Measurements from ENCODE around the gene P3H1. TPM values are rescaled to one million over a fixed set of nuclear protein-coding genes. Genes with fewer than 3 reads are reported as not detected.

The P3H1 gene
- total RNA-seq, 1 donor from 2014 or later, result 24.4 TPM

DNA sequence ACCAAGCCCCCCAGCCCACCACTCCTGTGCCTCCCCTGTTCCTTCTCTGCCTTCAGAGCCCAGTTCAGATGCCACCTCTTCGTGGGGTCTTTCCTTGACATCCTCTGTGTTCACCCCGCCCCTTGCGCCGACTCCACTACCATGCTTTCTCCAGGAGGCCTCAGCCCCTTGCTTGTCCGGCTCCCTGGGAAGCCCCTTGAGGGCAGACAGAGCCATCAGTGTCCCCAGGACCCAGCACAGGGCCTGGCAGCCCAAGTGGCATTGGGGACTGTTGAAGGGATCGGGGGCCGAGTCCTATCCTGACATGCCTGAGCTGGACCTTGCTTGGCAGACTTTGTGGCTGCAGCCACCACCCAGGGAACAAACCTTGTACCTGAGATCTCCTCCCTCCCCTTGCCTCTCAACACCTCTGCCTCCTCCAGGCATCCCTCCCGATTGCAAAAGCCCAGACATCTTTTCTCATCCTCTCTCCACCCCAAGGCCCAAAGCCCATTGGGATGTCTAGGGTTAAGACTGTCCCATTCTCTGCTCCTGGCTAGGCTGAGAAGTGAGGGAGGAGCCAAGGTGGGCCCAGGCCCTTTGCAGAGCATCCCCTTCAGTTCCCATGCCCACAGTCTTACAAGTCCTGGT, 30.1 kb downstream of the P3H1 start:
- Histone ChIP-seq H3K4me3 (no peak overlapping the region), H3K27me3 (ENCODE audit: low read depth) (no peaks in the 10 kb centered on the region), H3K27ac (no peak overlapping the region), H3K36me3 (no peaks in the 10 kb centered on the region), H3K4me1 (no peaks in the 10 kb centered on the region), H3K9me3 (no peaks in the 10 kb centered on the region)
- TF ChIP-seq, protein P1, sequence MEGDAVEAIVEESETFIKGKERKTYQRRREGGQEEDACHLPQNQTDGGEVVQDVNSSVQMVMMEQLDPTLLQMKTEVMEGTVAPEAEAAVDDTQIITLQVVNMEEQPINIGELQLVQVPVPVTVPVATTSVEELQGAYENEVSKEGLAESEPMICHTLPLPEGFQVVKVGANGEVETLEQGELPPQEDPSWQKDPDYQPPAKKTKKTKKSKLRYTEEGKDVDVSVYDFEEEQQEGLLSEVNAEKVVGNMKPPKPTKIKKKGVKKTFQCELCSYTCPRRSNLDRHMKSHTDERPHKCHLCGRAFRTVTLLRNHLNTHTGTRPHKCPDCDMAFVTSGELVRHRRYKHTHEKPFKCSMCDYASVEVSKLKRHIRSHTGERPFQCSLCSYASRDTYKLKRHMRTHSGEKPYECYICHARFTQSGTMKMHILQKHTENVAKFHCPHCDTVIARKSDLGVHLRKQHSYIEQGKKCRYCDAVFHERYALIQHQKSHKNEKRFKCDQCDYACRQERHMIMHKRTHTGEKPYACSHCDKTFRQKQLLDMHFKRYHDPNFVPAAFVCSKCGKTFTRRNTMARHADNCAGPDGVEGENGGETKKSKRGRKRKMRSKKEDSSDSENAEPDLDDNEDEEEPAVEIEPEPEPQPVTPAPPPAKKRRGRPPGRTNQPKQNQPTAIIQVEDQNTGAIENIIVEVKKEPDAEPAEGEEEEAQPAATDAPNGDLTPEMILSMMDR (IDR thresholded peaks at IDR 0.05), result no peak
- ATAC-seq, result no peak
- intact Hi-C loops (cut with DNase I), result no loop called here
- no peak for DNase-seq

DNA sequence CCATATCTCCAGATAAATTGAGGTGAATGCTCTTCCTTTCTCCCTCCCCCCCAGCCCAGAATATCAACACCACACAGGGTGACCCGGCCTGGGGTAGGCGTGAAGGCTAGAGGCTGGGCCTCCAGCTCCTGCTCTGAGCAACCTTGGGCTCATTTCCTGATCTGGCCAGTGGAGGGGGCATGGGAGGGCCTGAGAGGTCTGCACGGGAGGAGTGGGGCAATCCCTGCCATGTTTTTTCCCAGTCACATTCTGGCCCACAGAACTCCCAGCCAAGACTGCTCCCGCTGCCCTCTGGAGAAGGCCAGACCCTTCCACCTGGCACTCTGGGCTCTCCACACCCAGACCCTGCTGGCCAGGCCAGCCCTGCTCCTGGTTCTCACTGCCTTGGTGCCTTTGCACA, 30.7 kb downstream of the P3H1 start:
- Histone ChIP-seq H3K4me3 (no peak overlapping the region), H3K27ac (no peak overlapping the region), H3K9me3 (no peaks in the 10 kb centered on the region), H3K4me1 (no peaks in the 10 kb centered on the region), H3K36me3 (no peaks in the 10 kb centered on the region), H3K27me3 (ENCODE audit: low read depth) (no peaks in the 10 kb centered on the region)
- peak; percentile 38 to 59 for ATAC-seq
- intact Hi-C loops (cut with DNase I), result no loop called here
- no peak for DNase-seq
- TF ChIP-seq, protein P1 (IDR thresholded peaks at IDR 0.05), result no peak

DNA sequence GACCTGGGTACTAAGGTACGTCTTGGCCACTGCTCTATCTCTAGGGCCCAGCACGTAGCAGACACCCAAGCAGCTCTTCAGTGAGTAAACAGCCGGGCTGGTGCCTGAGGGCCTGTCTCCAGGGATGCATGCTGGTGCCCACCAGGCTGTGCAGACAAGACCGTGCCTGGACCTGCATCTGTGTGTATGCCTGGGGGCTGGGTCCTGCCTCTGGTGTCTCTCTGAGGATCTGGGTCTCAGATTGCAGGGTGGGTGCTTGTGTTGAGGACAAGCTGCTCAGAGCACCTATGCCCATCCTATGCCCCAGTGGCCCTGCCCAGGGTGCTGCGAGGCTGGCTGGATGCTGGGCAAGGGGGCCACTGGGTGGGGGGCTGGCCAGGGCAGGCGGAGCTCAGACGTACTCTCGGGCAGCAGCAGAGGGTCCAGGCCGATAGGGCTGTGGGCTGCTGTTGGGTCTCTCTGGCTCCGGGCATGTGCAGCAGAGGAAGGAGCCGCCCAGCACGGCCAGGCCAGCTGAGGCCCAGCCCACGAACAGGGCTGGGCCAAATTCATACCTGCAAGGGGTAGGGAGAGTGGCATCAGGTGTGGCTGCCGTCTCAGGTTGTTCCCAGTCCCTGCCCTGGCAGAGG, 31.2 kb downstream of the P3H1 start:
- H3K36me3 ChIP-seq, result no peaks in the 10 kb centered on the region
- no peaks in the 10 kb centered on the region for H3K4me1 ChIP-seq
- intact Hi-C loops (cut with DNase I), result no loop called here
- H3K4me3 ChIP-seq, result no peak overlapping the region
- DNase-seq, result no peak
- no peaks in the 10 kb centered on the region for H3K27me3 ChIP-seq (ENCODE audit: low read depth)
- H3K27ac ChIP-seq, result no peak overlapping the region
- no peak for ATAC-seq
- TF ChIP-seq, protein P1 (IDR thresholded peaks at IDR 0.05), result no peak
- no peaks in the 10 kb centered on the region for H3K9me3 ChIP-seq

DNA sequence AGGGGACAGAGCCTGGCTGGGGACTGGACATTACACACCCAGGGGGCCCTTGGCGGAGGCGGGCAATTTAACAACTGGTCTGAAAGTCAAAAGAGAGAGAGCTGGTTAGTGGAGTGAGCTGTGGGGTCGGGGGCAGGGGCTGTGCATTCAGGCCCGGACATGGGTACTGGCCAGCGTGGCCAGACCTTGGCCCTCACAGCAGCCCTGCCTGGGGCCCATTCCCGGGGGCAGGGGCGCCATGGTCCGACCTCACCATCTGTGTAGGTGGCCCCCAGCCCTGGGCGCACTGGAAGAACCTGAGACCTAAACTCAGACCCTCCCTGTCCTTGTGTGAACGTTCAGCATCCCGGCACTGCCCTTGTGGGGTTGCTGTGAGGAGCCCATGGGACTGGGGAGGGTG, 31.8 kb downstream of the P3H1 start:
- Histone ChIP-seq H3K27me3 (ENCODE audit: low read depth) (no peaks in the 10 kb centered on the region), H3K4me1 (no peaks in the 10 kb centered on the region), H3K27ac (no peak overlapping the region), H3K9me3 (no peaks in the 10 kb centered on the region), H3K4me3 (no peak overlapping the region), H3K36me3 (no peaks in the 10 kb centered on the region)
- ATAC-seq (no peak), DNase-seq (no peak)
- TF ChIP-seq, protein P1 (IDR thresholded peaks at IDR 0.05), result no peak
- intact Hi-C loops (cut with DNase I), result no loop called here

DNA sequence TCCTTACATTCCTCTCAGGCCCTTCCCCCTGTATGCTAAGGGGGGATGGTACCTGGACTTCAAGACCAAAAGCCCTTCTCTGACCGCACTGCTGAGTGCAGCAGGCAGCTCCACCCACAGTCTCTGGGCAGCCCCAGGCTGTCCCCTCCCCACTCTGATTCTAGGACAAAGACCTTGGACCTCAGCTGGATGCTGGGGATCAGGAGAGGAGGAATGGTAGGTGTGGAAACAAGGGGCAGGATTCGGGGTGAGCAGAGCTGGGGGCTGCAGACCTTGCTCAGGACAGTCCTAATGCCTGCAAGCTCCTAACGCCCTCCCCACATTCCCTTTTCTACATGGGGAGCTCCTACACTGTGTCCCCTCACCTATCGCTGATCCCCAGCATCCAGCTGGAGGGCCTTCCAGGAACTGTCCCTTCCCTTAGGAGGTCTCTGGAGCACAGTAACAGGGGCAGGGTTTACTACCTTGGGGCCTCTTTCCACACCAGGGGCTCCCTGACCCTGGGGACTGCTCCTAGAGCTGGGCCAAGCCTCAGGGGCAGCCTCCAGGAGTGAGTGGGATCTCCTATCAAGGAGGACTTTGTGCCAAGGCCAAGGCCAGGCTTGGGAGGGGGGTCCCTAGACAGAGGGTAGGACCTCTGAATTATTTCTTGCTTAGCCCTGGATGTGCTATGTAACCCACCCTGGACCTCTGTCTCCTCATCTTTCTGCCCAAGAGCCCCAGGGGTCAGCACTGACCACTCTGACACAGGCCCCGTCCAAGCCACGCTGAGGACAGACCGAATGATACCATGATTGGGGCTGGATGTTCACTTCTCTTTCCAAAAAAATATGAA, 32.4 kb downstream of the P3H1 start:
- Histone ChIP-seq H3K27me3 (ENCODE audit: low read depth) (no peaks in the 10 kb centered on the region), H3K4me1 (no peaks in the 10 kb centered on the region), H3K4me3 (no peak overlapping the region), H3K36me3 (no peaks in the 10 kb centered on the region), H3K27ac (no peak overlapping the region), H3K9me3 (no peaks in the 10 kb centered on the region)
- TF ChIP-seq, protein P1 (IDR thresholded peaks at IDR 0.05), result no peak
- intact Hi-C loops (cut with DNase I), result no loop called here
- DNase-seq (no peak), ATAC-seq (no peak)

All from lower lobe of right lung (tissue), 2 donors.